Nephron (organoid): Measurements from ENCODE around the gene KLF11.

Experiments
- H3K27ac Mint-ChIP-seq, 3 experiments: 2 replicates each; pipeline ENCODE4 v1.8.0; 2020; ENCODE audit warnings: mixed read lengths in 3 of 3, mild to moderate bottlenecking in 2 of 3, moderate library complexity in 1 of 3
- H3K27me3 Mint-ChIP-seq: 2 replicates; pipeline ENCODE4 v1.8.0; 2021; ENCODE audit warnings: low read depth, mild to moderate bottlenecking, moderate library complexity, mixed read lengths
- H3K36me3 Mint-ChIP-seq: 2 replicates; pipeline ENCODE4 v1.8.0; 2020; ENCODE audit warnings: low read depth, mixed read lengths
- H3K4me1 Mint-ChIP-seq: 2 replicates; pipeline ENCODE4 v1.8.0; 2020; ENCODE audit warnings: mixed read lengths
- H3K4me3 Mint-ChIP-seq, 3 experiments: 2 replicates each; pipeline ENCODE4 v1.8.0; 2020; ENCODE audit warnings: mild to moderate bottlenecking in 3 of 3, mixed read lengths in 3 of 3, moderate library complexity in 2 of 3
- H3K9me3 Mint-ChIP-seq: 2 replicates; pipeline ENCODE4 v1.8.0; 2020; ENCODE audit warnings: mixed read lengths
- CTCF ChIP-seq, 3 experiments: fragments of 200-600 bp; sonication (generic); IDR thresholded peaks; one replicate each; pipeline ENCODE4 v1.5.0; 2021; ENCODE audit warnings: antibody characterized with exemption in 3 of 3; ENCODE audit not compliant: unreplicated experiment in 3 of 3

The KLF11 gene

GRCh38 chr2:10083046-10083445 lies 39.7 kb downstream of the KLF11 start:
- Mint-ChIP-seq H3K9me3 (no peaks in the 10 kb centered on the region), H3K4me1 (peaks cover 43% of the 10 kb centered on the region), H3K27ac (peak overlapping the region; percentile 62 to 92 (median 89)), H3K27me3 (peaks cover 84% of the 10 kb centered on the region), H3K4me3 (peak overlapping the region; percentile 34 to 69 (median 60)), H3K36me3 (peaks cover 6% of the 10 kb centered on the region)
- TF ChIP-seq CTCF (IDR thresholded peaks at IDR 0.05; ENCODE audit: unreplicated experiment in 3 of 3), result no peak

- Mint-ChIP-seq H3K27me3 (peaks cover 77% of the 10 kb centered on the region), H3K36me3 (no peaks in the 10 kb centered on the region), H3K4me3 (peak overlapping the region; percentile 14 to 69 (median 60)), H3K4me1 (peaks cover 36% of the 10 kb centered on the region), H3K9me3 (no peaks in the 10 kb centered on the region), H3K27ac (peak overlapping the region; percentile 62 to 92 (median 89))
- TF ChIP-seq CTCF (IDR thresholded peaks at IDR 0.05; ENCODE audit: unreplicated experiment in 3 of 3), result no peak
Observed at GRCh38 chr2:10083692-10084211, 40.4 kb downstream of the KLF11 start.

- Mint-ChIP-seq H3K36me3 (no peaks in the 10 kb centered on the region), H3K27me3 (peaks cover 74% of the 10 kb centered on the region), H3K9me3 (no peaks in the 10 kb centered on the region), H3K4me3 (peak overlapping the region in 2 of 3 experiments; percentile 20 to 60), H3K4me1 (peaks cover 30% of the 10 kb centered on the region), H3K27ac (peak overlapping the region; percentile 62 to 92 (median 89))
- no peak for TF ChIP-seq CTCF (IDR thresholded peaks at IDR 0.05; ENCODE audit: unreplicated experiment in 3 of 3)
Observed at GRCh38 chr2:10084223-10084865, 41.0 kb downstream of the KLF11 start.

DNA sequence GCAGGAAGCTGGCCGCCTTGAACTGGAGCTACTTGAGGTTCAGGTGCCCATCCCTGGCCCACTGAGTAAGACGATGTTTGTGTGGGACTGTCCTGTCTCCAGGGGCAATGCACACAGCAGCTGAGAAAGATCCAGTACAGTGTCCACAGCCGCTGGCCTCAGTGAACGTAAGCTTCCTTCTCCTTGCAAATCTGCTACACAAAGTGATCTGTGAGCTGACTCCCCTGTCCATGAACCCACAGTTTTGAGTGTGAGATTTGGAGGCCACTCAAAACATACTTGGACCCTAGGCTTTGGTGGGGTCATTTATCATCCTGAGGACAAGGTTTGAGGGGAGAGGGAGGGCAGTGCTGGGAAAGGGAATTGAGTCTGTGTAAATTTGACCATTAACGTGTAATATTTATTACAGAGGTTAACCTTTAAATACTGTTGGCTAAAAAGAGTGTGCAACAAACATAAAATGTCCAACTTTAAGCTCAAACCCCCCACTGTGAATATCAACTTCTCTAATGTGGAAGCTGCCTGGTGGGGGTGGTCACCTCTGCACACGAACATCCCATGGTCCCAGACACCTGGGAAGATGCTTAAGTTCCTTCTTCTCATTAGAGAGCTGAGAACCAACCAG lies 41.8 kb downstream of the KLF11 start:
- Mint-ChIP-seq H3K9me3 (no peaks in the 10 kb centered on the region), H3K4me1 (peaks cover 36% of the 10 kb centered on the region), H3K36me3 (no peaks in the 10 kb centered on the region), H3K4me3 (peak overlapping the region in 1 of 3 experiments; percentile 21), H3K27me3 (peaks cover 81% of the 10 kb centered on the region), H3K27ac (peak overlapping the region; percentile 92 to 96 (median 92))
- TF ChIP-seq CTCF (IDR thresholded peaks at IDR 0.05; ENCODE audit: unreplicated experiment in 3 of 3), result no peak

DNA sequence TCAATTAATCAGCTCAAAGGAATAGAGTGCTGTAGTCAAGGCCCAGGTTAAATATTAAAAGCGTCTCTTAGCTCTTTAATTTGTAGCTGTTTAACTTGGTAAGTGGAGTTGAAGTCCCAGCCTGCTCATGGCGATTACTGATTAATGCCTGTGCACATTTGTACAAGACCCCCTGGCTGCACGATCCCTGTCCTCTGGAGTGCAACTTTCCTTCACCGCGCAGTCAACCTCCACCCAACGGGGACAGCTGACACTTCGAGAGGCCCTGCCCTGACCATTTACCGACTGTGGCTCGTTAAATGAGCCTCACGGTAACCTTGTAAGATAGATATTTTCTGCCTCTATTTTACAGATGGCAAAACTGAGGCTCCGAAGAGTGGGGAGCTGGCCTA lies 42.3 kb downstream of the KLF11 start:
- Mint-ChIP-seq H3K27ac (peak overlapping the region; percentile 92 to 96 (median 92)), H3K36me3 (no peaks in the 10 kb centered on the region), H3K4me1 (peaks cover 36% of the 10 kb centered on the region), H3K9me3 (no peaks in the 10 kb centered on the region), H3K4me3 (peak overlapping the region in 2 of 3 experiments; percentile 21 to 57), H3K27me3 (peaks cover 85% of the 10 kb centered on the region)
- TF ChIP-seq CTCF (IDR thresholded peaks at IDR 0.05; ENCODE audit: unreplicated experiment in 3 of 3), result no peak
